Measurements from ENCODE around the gene SEPSECS. TPM values are rescaled to one million over a fixed set of nuclear protein-coding genes. Genes with fewer than 3 reads are reported as not detected.

The SEPSECS gene
- total RNA-seq, 1 donor from 2014 or later: 11.3 TPM

GRCh38 chr4:25103418-25103817 is 56.8 kb downstream of the SEPSECS start:
- Histone ChIP-seq H3K27ac (no peak overlapping the region), H3K9me3 (no peaks in the 10 kb centered on the region), H3K4me1 (no peaks in the 10 kb centered on the region), H3K36me3 (no peaks in the 10 kb centered on the region), H3K4me3 (no peak overlapping the region), H3K27me3 (ENCODE audit: low read depth) (no peaks in the 10 kb centered on the region)
- intact Hi-C loops (cut with DNase I): no loop called here
- TF ChIP-seq, protein P1, sequence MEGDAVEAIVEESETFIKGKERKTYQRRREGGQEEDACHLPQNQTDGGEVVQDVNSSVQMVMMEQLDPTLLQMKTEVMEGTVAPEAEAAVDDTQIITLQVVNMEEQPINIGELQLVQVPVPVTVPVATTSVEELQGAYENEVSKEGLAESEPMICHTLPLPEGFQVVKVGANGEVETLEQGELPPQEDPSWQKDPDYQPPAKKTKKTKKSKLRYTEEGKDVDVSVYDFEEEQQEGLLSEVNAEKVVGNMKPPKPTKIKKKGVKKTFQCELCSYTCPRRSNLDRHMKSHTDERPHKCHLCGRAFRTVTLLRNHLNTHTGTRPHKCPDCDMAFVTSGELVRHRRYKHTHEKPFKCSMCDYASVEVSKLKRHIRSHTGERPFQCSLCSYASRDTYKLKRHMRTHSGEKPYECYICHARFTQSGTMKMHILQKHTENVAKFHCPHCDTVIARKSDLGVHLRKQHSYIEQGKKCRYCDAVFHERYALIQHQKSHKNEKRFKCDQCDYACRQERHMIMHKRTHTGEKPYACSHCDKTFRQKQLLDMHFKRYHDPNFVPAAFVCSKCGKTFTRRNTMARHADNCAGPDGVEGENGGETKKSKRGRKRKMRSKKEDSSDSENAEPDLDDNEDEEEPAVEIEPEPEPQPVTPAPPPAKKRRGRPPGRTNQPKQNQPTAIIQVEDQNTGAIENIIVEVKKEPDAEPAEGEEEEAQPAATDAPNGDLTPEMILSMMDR (IDR thresholded peaks at IDR 0.05): no peak
- peak in 1 of 2 donors; percentile 12 for ATAC-seq
- no peak for DNase-seq

- no peak overlapping the region for H3K27ac ChIP-seq
- H3K4me3 ChIP-seq: no peak overlapping the region
- H3K36me3 ChIP-seq: no peaks in the 10 kb centered on the region
- TF ChIP-seq, protein P1 (IDR thresholded peaks at IDR 0.05): no peak
- intact Hi-C loops (cut with DNase I): no loop called here
- H3K4me1 ChIP-seq: no peaks in the 10 kb centered on the region
- H3K9me3 ChIP-seq: no peaks in the 10 kb centered on the region
- DNase-seq (no peak), ATAC-seq (no peak)
- no peaks in the 10 kb centered on the region for H3K27me3 ChIP-seq (ENCODE audit: low read depth)
Observed at GRCh38 chr4:25101836-25102235, 58.4 kb downstream of the SEPSECS start.

GRCh38 chr4:25100710-25101109 is 59.5 kb downstream of the SEPSECS start:
- intact Hi-C loops (cut with DNase I): no loop called here

DNA sequence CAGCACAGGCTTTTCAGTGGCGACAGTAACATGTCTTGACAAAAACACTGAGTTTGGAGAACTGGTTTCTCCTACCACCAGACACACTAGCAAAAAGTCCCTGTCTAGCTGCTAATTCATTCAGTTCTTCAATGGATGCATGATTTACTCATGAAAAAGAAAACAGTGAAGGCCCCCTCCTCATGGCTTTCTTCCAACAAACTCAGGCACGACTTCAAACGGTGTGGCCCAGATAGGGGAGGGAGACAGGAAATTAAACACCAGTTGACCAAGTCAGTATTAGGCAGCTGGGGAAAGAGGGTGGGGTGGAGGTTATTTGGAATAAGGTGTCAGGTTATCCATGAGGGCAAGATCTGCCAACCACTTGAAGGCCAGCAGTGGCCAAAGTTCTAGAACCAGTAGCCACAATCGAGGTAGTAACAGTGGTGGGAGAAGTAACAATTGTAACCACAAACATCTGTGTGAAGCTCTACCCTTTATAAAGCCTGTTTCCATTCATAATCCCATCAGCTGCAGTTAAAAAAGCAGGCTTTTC is 60.2 kb downstream of the SEPSECS start:
- Histone ChIP-seq H3K4me3 (no peak overlapping the region), H3K9me3 (no peaks in the 10 kb centered on the region), H3K27me3 (ENCODE audit: low read depth) (no peaks in the 10 kb centered on the region), H3K36me3 (no peaks in the 10 kb centered on the region), H3K27ac (no peak overlapping the region), H3K4me1 (no peaks in the 10 kb centered on the region)
- DNase-seq (no peak), ATAC-seq (no peak)
- TF ChIP-seq, protein P1 (IDR thresholded peaks at IDR 0.05): no peak
- intact Hi-C loops (cut with DNase I): no loop called here

More at GRCh38 chr4:25100710-25101109, 59.5 kb downstream of the SEPSECS start:
- no peaks in the 10 kb centered on the region for H3K27me3 ChIP-seq (ENCODE audit: low read depth)
- no peak overlapping the region for H3K27ac ChIP-seq
- H3K4me1 ChIP-seq: no peaks in the 10 kb centered on the region
- H3K9me3 ChIP-seq: no peaks in the 10 kb centered on the region
- no peak overlapping the region for H3K4me3 ChIP-seq
- DNase-seq: no peak
- no peak for ATAC-seq
- TF ChIP-seq, protein P1 (IDR thresholded peaks at IDR 0.05): no peak
- H3K36me3 ChIP-seq: no peaks in the 10 kb centered on the region

GRCh38 chr4:25098964-25099891 is 61.0 kb downstream of the SEPSECS start:
- Histone ChIP-seq H3K4me3 (no peak overlapping the region), H3K9me3 (no peaks in the 10 kb centered on the region), H3K36me3 (no peaks in the 10 kb centered on the region), H3K27ac (no peak overlapping the region), H3K4me1 (no peaks in the 10 kb centered on the region), H3K27me3 (ENCODE audit: low read depth) (no peaks in the 10 kb centered on the region)
- TF ChIP-seq, protein P1 (IDR thresholded peaks at IDR 0.05): no peak
- intact Hi-C loops (cut with DNase I): no loop called here
- DNase-seq (no peak), ATAC-seq (peak; percentile 62 to 76)

Data from lower lobe of right lung (tissue), 2 donors.